Endothelial cell of umbilical vein (primary cell): Measurements from ENCODE around the gene FAM120AOS. TPM values are rescaled to one million over a fixed set of nuclear protein-coding genes. Genes with fewer than 3 reads are reported as not detected.

Experiments
- BruUV-seq: library from RNA; stranded (reverse); fragments of 400-500 nt; replicated peaks from 2 replicates; lab custom pipeline; 2021; lab: Mats Ljungman, UMichigan
- CTCF ChIA-PET: fragments of 300-600, 350-600 bp; sonication (Branson Sonifier 250); formaldehyde crosslinking; loops from one replicate; lab custom pipeline; 2021; ENCODE audit warnings: antibody characterized with exemption, inconsistent platforms; lab: Charles Lee
- POLR2A ChIA-PET: fragments of 300-600, 350-600 bp; sonication (Branson Sonifier 250); formaldehyde crosslinking; loops from one replicate; lab custom pipeline; 2021; ENCODE audit warnings: antibody characterized with exemption, inconsistent platforms; lab: Charles Lee
- DNase-seq: peaks from one replicate; pipeline ENCODE4 v3.0.0-alpha.2; 2011; ENCODE audit warnings: low read depth, low spot score
- FAIRE-seq: peaks from 2 replicates; lab custom pipeline; 2011; peaks lifted over from hg19 to GRCh38; lab: Jason Lieb, UNC
- H2AFZ ChIP-seq: 2 replicates; pipeline ENCODE4 v1.6.0; 2012; ENCODE audit warnings: low read depth, low read length, control low read depth, inconsistent platforms
- H3K27ac ChIP-seq: 2 replicates; pipeline ENCODE4 v1.5.1; 2011; ENCODE audit warnings: low read depth, mild to moderate bottlenecking, control low read depth, low read length, moderate library complexity; ENCODE audit not compliant: insufficient read depth
- H3K27me3 ChIP-seq, 2 experiments: 2 replicates each; pipeline versions ENCODE4 v1.6.0 to v1.6.1; 2011; ENCODE audit warnings: low read length in 2 of 2, mixed read lengths in 1 of 2; ENCODE audit not compliant: control insufficient read depth in 2 of 2, insufficient read depth in 2 of 2
- H3K36me3 ChIP-seq, 2 experiments: 2 replicates in 1 of 2; 3 replicates in 1 of 2; pipeline ENCODE4 v1.5.1; 2011; ENCODE audit warnings: low read length in 2 of 2, mild to moderate bottlenecking in 1 of 2, moderate library complexity in 1 of 2; ENCODE audit not compliant: control insufficient read depth in 2 of 2, insufficient read depth in 2 of 2; ENCODE audit errors: extremely low read depth in 1 of 2
- H3K4me1 ChIP-seq: 3 replicates; pipeline ENCODE4 v1.5.1; 2011; ENCODE audit warnings: mild to moderate bottlenecking, low read length; ENCODE audit not compliant: control insufficient read depth, insufficient read depth; ENCODE audit errors: extremely low read depth
- H3K4me2 ChIP-seq: 2 replicates; pipeline ENCODE4 v1.6.1; 2011; ENCODE audit warnings: low read length, control low read depth, mixed read lengths; ENCODE audit not compliant: insufficient read depth
- H3K4me3 ChIP-seq, 3 experiments: fragments of 200-600 bp in 1 of 3; sonication (generic), shearing (Covaris generic) in 1 of 3; replicated peaks in 1 of 3; 2 replicates each; pipeline ENCODE4 v1.5.1; 2011 to 2016; ENCODE audit warnings: control low read depth in 3 of 3, low read length in 3 of 3, mild to moderate bottlenecking in 2 of 3, inconsistent platforms in 1 of 3, low read depth in 1 of 3, moderate library complexity in 1 of 3; ENCODE audit not compliant: insufficient read depth in 1 of 3
- H3K79me2 ChIP-seq: 2 replicates; pipeline ENCODE4 v1.6.0; 2012; ENCODE audit warnings: low read length, inconsistent platforms; ENCODE audit not compliant: control insufficient read depth, insufficient read depth
- H3K9ac ChIP-seq: replicated peaks from 2 replicates; pipeline ENCODE3; 2011; ENCODE audit warnings: low read length, control low read depth; ENCODE audit not compliant: insufficient read depth; ENCODE audit errors: extremely low read depth
- H3K9me1 ChIP-seq: replicated peaks from 3 replicates; pipeline ENCODE4 v1.6.0; 2011; ENCODE audit warnings: mild to moderate bottlenecking, low read length; ENCODE audit not compliant: control insufficient read depth, insufficient read depth; ENCODE audit errors: extremely low read depth
- H3K9me3 ChIP-seq: replicated peaks from 2 replicates; pipeline ENCODE4 v1.5.1; 2012; ENCODE audit warnings: low read length, inconsistent platforms; ENCODE audit not compliant: control insufficient read depth, insufficient read depth
- H4K20me1 ChIP-seq: replicated peaks from 2 replicates; pipeline ENCODE3; 2011; ENCODE audit warnings: mild to moderate bottlenecking, low read length; ENCODE audit not compliant: control insufficient read depth, insufficient read depth; ENCODE audit errors: extremely low read depth
- EZH2 ChIP-seq: IDR thresholded peaks from 2 replicates; pipeline ENCODE4 v1.6.1; 2012; ENCODE audit warnings: borderline replicate concordance, low read depth, mild to moderate bottlenecking, moderate library complexity, low read length, inconsistent platforms; ENCODE audit not compliant: severe bottlenecking
- FOS ChIP-seq: IDR thresholded peaks from 2 replicates; pipeline ENCODE4 v1.6.1; 2011; ENCODE audit warnings: mild to moderate bottlenecking, low read length, moderate library complexity, borderline replicate concordance; ENCODE audit not compliant: insufficient read depth
- GATA2 ChIP-seq: IDR thresholded peaks from 2 replicates; pipeline ENCODE4 v1.7.0; 2011; ENCODE audit warnings: low read depth, mild to moderate bottlenecking, moderate library complexity, mixed read lengths, low read length; ENCODE audit not compliant: insufficient read length, insufficient read depth
- JUN ChIP-seq: IDR thresholded peaks from 2 replicates; pipeline ENCODE4 v1.6.1; 2011; ENCODE audit warnings: borderline replicate concordance, low read depth; ENCODE audit not compliant: insufficient read length, insufficient read depth
- MYC ChIP-seq: IDR thresholded peaks from one replicate; pipeline ENCODE4 v1.6.1; 2011; ENCODE audit warnings: mild to moderate bottlenecking, low read depth, low read length
- POLR2A ChIP-seq: IDR thresholded peaks from 2 replicates; pipeline ENCODE4 v1.6.1; 2012; ENCODE audit warnings: low read depth, mild to moderate bottlenecking, control low read depth, low read length
- POLR2AphosphoS5 ChIP-seq: IDR thresholded peaks from 2 replicates; pipeline ENCODE4 v1.6.1; 2012; ENCODE audit warnings: low read depth, mild to moderate bottlenecking, control low read depth, low read length, moderate library complexity; ENCODE audit not compliant: insufficient read depth
- dilution Hi-C: fragments of 300-500 bp; cut with MboI; formaldehyde crosslinking; loops from one replicate; pipeline ENCODE4 v1.15.0; 2019; ENCODE audit warnings: low sequenced_read_pairs; ENCODE audit not compliant: extremely low pct_ligation_motif_present
- intact Hi-C: fragments of 100-400 bp; cut with micrococcal nuclease; formaldehyde crosslinking; loops from one replicate; pipeline ENCODE4 v1.10.0; 2022
- polyA plus RNA-seq, 4 experiments: library from polyadenylated mRNA; depleted of rRNA in 3 of 4; stranded (reverse) in 3 of 4; unstranded in 1 of 4; fragments of >200 nt; gene quantifications; 2 replicates each; pipeline versions ENCODE4 v1.2.1 to v1.2.3, GENCODE V29; 2011 to 2012; ENCODE audit warnings: missing spikeins in 1 of 4
- total RNA-seq: library from RNA; stranded (reverse); gene quantifications from 2 replicates; pipeline ENCODE4 v1.2.3, GENCODE V29; 2021
- TF ChIP-seq, protein P1 (sequence below): IDR thresholded peaks from 2 replicates; pipeline ENCODE4 v1.6.1; 2011; ENCODE audit not compliant: insufficient read depth, insufficient read length
- TF ChIP-seq, protein P2 (sequence below), 2 donors: IDR thresholded peaks; 1 replicate in 1 of 2; 2 replicates in 1 of 2; pipeline ENCODE4 v1.5.1; 2011; ENCODE audit warnings: low read length in 2 of 2, mild to moderate bottlenecking in 2 of 2, moderate library complexity in 2 of 2, control low read depth in 1 of 2, inconsistent platforms in 1 of 2, low read depth in 1 of 2; ENCODE audit not compliant: insufficient read depth in 1 of 2; ENCODE audit errors: extremely low read depth in 1 of 2

Gene FAM120AOS
- total and polyA plus RNA-seq, 2 donors (not counting 3 experiments of a cell fraction or from before 2014, with no cell fraction given): 25.9 to 32.4 TPM

DNA sequence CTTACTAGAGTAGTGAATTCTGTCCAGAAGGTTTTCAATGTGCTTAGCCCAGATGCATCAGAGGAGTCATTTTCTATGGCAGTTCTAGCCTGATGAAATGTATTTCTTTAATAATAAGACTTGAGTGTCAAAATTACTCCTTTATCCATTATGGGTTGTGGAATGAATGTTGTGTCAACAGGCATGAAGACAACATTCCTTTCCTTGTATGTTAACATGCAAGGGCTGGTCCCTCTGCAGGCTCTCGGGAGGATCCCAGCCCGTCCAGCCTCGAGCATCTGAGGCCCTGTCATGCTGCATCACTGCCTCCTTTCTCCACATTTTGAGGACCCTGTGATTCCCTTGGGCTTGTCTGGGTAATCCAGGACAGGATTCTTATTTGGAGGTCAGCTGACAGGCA lies 42.9 kb upstream of the FAM120AOS start:
- H3K9me3 ChIP-seq: no peaks in the 10 kb centered on the region
- dilution Hi-C loops (no loop called here), intact Hi-C loops (no loop called here)
- H3K9me1 ChIP-seq: no peaks in the 10 kb centered on the region
- H4K20me1 ChIP-seq: no peaks in the 10 kb centered on the region
- peaks cover 8% of the 10 kb centered on the region for H3K4me1 ChIP-seq
- peaks cover 77% of the 10 kb centered on the region for H3K79me2 ChIP-seq
- CTCF ChIA-PET: interaction anchor here (1.4 kb wide), 1 partner anchor 15 kb away, joined by 4 read pairs; no protein-coding TSS in a partner anchor
- no peak overlapping the region for H3K4me2 ChIP-seq
- H3K36me3 ChIP-seq: peaks cover 16 to 24% of the 10 kb centered on the region in 2 experiments
- no peak overlapping the region for H3K9ac ChIP-seq
- no peak for FAIRE-seq
- BruUV-seq: no TSS peak
- DNase-seq: no peak
- H3K27me3 ChIP-seq: no peaks in the 10 kb centered on the region
- POLR2A ChIA-PET: no interaction called here
- H2AFZ ChIP-seq: no peak overlapping the region
- H3K4me3 ChIP-seq: no peak overlapping the region
- H3K27ac ChIP-seq: no peak overlapping the region
- TF ChIP-seq GATA2: no peak
- TF ChIP-seq MYC: no peak
- TF ChIP-seq POLR2AphosphoS5: no peak
- TF ChIP-seq FOS: no peak
- no peak for TF ChIP-seq JUN
- TF ChIP-seq, protein P1, sequence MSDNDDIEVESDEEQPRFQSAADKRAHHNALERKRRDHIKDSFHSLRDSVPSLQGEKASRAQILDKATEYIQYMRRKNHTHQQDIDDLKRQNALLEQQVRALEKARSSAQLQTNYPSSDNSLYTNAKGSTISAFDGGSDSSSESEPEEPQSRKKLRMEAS: no peak

DNA sequence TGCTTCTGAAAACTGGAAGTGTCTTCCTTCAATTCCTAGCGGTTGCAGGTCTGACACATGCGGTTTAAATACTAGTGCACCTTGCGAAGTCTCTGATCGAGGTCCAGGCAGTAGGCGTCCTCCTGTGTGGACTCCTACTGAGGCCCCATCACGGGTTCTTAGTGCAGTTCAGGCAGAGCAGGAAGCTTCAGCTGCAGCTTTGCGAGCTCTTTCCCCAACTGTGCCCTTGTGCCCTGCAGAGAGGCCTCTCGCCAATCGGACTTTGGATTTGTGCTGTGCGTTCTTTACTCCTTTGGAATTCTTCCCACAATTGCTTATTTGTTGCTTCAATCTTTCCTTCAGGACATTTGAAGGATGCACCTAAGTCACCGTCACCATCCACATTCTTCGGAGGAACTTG lies 40.6 kb upstream of the FAM120AOS start:
- Histone ChIP-seq H3K4me3 (no peak overlapping the region), H3K27ac (no peak overlapping the region), H3K27me3 (no peaks in the 10 kb centered on the region), H3K79me2 (peaks cover 80% of the 10 kb centered on the region), H3K9me1 (no peaks in the 10 kb centered on the region), H3K4me2 (no peak overlapping the region), H3K36me3 (peaks cover 13 to 15% of the 10 kb centered on the region in 2 experiments), H3K4me1 (peaks cover 12% of the 10 kb centered on the region), H3K9me3 (no peaks in the 10 kb centered on the region), H4K20me1 (no peaks in the 10 kb centered on the region), H2AFZ (no peak overlapping the region), H3K9ac (no peak overlapping the region)
- no TSS peak for BruUV-seq
- ChIA-PET POLR2A (no interaction called here), CTCF (no interaction called here)
- TF ChIP-seq, protein P2, sequence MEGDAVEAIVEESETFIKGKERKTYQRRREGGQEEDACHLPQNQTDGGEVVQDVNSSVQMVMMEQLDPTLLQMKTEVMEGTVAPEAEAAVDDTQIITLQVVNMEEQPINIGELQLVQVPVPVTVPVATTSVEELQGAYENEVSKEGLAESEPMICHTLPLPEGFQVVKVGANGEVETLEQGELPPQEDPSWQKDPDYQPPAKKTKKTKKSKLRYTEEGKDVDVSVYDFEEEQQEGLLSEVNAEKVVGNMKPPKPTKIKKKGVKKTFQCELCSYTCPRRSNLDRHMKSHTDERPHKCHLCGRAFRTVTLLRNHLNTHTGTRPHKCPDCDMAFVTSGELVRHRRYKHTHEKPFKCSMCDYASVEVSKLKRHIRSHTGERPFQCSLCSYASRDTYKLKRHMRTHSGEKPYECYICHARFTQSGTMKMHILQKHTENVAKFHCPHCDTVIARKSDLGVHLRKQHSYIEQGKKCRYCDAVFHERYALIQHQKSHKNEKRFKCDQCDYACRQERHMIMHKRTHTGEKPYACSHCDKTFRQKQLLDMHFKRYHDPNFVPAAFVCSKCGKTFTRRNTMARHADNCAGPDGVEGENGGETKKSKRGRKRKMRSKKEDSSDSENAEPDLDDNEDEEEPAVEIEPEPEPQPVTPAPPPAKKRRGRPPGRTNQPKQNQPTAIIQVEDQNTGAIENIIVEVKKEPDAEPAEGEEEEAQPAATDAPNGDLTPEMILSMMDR (IDR thresholded peaks at IDR 0.05; ENCODE audit: extremely low read depth in 1 of 2, insufficient read depth in 1 of 2, low read depth in 1 of 2, low read length in 2 of 2): no peak
- TF ChIP-seq JUN: no peak
- TF ChIP-seq EZH2: no peak
- TF ChIP-seq, protein P1: no peak
- no peak for TF ChIP-seq POLR2AphosphoS5
- TF ChIP-seq FOS: no peak
- no peak for TF ChIP-seq MYC
- no peak for TF ChIP-seq GATA2
- TF ChIP-seq POLR2A: no peak
- intact Hi-C loops: no loop called here
- dilution Hi-C loops: no loop called here
- DNase-seq: no peak
- FAIRE-seq: no peak
